Ishikawa (cell line): ENCODE measurements around the gene DMKN.
A peak's percentile ranks its signal among the peaks of the same experiment; 100 is the strongest.

Experiments used
- CEBPB ChIP-seq: IDR thresholded peaks from 2 replicates; pipeline ENCODE4 v1.6.1; 2012
- CREB1 ChIP-seq: IDR thresholded peaks from 2 replicates; pipeline ENCODE4 v1.6.1; 2012; ENCODE audit warnings: low read depth
- EGR1 ChIP-seq: IDR thresholded peaks from 2 replicates; pipeline ENCODE4 v1.6.1; 2012
- EP300 ChIP-seq: IDR thresholded peaks from 2 replicates; pipeline ENCODE4 v1.6.1; 2012; ENCODE audit warnings: borderline replicate concordance
- FOXM1 ChIP-seq: IDR thresholded peaks from 2 replicates; pipeline ENCODE4 v1.6.1; 2012; ENCODE audit warnings: low read depth, borderline replicate concordance
- NFIC ChIP-seq: IDR thresholded peaks from 2 replicates; pipeline ENCODE4 v1.6.1; 2012
- RAD21 ChIP-seq: IDR thresholded peaks from 2 replicates; pipeline ENCODE4 v1.6.1; 2012; ENCODE audit warnings: low read depth
- TAF1 ChIP-seq: IDR thresholded peaks from 2 replicates; pipeline ENCODE4 v1.6.1; 2012; ENCODE audit warnings: low read depth, mild to moderate bottlenecking
- TCF12 ChIP-seq: IDR thresholded peaks from 2 replicates; pipeline ENCODE4 v1.6.1; 2012; ENCODE audit warnings: low read depth
- TEAD4 ChIP-seq: IDR thresholded peaks from 2 replicates; pipeline ENCODE4 v1.6.1; 2012
- YY1 ChIP-seq: IDR thresholded peaks from 2 replicates; pipeline ENCODE4 v1.6.1; 2012; ENCODE audit warnings: low read depth
- ZBTB7A ChIP-seq: IDR thresholded peaks from 2 replicates; pipeline ENCODE4 v1.6.1; 2012; ENCODE audit warnings: low read depth
- TF ChIP-seq, protein P1 (sequence below): IDR thresholded peaks from 2 replicates; pipeline ENCODE4 v1.6.1; 2012
- TF ChIP-seq, protein P2 (sequence below): IDR thresholded peaks from 2 replicates; pipeline ENCODE4 v1.6.1; 2012
- TF ChIP-seq, protein P3 (sequence below): IDR thresholded peaks from 2 replicates; pipeline ENCODE4 v1.6.1; 2012; ENCODE audit warnings: low read depth, mild to moderate bottlenecking

The DMKN gene

DNA sequence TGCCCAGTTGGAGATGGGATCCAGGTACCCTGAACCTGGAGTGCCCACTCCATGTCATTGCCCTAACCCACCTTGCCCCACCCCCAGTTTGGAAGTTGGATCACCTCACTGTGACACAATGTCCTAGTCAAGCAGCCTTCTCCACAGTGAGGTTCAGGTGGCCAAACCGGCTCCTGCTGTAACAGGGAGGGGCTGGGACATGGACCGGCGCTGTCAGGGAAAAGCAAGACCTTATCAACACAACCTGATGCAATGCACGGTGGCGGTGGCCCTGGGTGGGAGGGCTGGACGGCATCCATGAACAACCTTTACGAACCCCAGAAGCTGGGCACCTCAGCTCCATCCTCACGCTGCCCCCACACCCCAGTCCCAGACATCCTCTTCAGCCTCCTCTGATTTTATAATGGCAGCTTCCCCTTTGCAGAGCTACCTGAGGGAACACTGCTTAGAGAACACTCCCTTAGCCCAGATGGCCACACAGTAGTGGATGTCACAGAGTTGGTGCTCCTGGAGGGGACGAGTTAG, 21.6 kb downstream of the DMKN start:
- TF ChIP-seq YY1, result no peak
- TF ChIP-seq, protein P1, sequence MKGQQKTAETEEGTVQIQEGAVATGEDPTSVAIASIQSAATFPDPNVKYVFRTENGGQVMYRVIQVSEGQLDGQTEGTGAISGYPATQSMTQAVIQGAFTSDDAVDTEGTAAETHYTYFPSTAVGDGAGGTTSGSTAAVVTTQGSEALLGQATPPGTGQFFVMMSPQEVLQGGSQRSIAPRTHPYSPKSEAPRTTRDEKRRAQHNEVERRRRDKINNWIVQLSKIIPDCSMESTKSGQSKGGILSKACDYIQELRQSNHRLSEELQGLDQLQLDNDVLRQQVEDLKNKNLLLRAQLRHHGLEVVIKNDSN, result no peak
- no peak for TF ChIP-seq NFIC
- no peak for TF ChIP-seq TCF12
- TF ChIP-seq, protein P2, sequence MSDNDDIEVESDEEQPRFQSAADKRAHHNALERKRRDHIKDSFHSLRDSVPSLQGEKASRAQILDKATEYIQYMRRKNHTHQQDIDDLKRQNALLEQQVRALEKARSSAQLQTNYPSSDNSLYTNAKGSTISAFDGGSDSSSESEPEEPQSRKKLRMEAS, result no peak
- TF ChIP-seq, protein P3, sequence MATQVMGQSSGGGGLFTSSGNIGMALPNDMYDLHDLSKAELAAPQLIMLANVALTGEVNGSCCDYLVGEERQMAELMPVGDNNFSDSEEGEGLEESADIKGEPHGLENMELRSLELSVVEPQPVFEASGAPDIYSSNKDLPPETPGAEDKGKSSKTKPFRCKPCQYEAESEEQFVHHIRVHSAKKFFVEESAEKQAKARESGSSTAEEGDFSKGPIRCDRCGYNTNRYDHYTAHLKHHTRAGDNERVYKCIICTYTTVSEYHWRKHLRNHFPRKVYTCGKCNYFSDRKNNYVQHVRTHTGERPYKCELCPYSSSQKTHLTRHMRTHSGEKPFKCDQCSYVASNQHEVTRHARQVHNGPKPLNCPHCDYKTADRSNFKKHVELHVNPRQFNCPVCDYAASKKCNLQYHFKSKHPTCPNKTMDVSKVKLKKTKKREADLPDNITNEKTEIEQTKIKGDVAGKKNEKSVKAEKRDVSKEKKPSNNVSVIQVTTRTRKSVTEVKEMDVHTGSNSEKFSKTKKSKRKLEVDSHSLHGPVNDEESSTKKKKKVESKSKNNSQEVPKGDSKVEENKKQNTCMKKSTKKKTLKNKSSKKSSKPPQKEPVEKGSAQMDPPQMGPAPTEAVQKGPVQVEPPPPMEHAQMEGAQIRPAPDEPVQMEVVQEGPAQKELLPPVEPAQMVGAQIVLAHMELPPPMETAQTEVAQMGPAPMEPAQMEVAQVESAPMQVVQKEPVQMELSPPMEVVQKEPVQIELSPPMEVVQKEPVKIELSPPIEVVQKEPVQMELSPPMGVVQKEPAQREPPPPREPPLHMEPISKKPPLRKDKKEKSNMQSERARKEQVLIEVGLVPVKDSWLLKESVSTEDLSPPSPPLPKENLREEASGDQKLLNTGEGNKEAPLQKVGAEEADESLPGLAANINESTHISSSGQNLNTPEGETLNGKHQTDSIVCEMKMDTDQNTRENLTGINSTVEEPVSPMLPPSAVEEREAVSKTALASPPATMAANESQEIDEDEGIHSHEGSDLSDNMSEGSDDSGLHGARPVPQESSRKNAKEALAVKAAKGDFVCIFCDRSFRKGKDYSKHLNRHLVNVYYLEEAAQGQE, result no peak
- no peak for TF ChIP-seq EGR1
- no peak for TF ChIP-seq TEAD4
- TF ChIP-seq EP300, result no peak
- TF ChIP-seq CREB1, result no peak
- TF ChIP-seq FOXM1, result no peak
- no peak for TF ChIP-seq RAD21
- TF ChIP-seq TAF1, result no peak
- TF ChIP-seq ZBTB7A, result no peak
- no peak for TF ChIP-seq CEBPB

DNA sequence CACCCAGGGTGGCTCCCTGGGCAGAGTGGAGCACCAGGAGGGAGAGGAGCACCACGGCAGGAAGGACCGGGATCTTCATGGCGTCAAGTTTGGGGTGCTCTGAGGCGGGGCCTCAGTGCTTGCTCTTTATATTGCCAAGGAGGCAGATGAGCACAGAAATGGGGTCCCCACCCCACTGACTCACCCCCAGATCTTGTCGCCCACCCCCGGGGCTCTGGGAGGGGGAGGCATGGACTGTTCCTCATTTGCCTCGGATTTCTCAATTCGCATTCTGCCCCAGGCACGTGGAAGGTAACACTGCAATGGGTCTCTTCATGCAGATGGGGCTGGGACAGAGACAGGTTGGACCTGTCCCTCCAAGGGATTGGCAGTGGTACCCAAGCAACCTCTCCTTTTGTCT, 23.1 kb downstream of the DMKN start, which contains the start of gene KRTDAP:
Gene KRTDAP (minus strand): TSS at position 101 of the 400 bp plus-strand sequence. CDS start 22 bp downstream, at position 79.
- no peak for TF ChIP-seq YY1
- TF ChIP-seq TCF12, result no peak
- TF ChIP-seq NFIC, result no peak
- TF ChIP-seq CEBPB, result no peak
- TF ChIP-seq, protein P1, result no peak
- no peak for TF ChIP-seq FOXM1
- TF ChIP-seq TEAD4, result no peak
- TF ChIP-seq ZBTB7A, result no peak
- no peak for TF ChIP-seq CREB1
- no peak for TF ChIP-seq EGR1

DNA sequence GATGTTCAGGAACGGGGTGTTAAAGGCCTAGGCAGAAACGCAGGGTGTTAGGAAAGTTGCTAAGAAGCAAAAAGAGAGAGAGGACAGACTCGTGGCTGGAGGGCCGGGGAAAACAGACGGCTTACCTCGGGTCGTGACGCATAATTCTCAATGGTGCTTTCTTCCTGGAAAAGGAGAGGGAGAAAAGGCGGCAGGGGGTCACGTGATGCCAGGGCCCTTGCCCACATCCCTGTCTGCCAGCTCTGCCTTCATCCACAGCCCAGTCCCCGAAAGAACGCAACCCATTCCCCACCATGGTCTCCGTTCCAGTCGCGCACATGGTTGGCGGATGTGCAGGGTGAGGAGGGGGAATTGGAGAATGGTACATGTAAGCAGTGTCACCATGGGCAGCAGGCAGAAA, 24.8 kb downstream of the DMKN start:
- TF ChIP-seq, protein P3, result no peak
- TF ChIP-seq EP300, result no peak
- TF ChIP-seq, protein P1, result peak; percentile 36; the same call in 1 of the 2 replicates
- TF ChIP-seq TCF12, result no peak
- TF ChIP-seq, protein P2, result no peak
- no peak for TF ChIP-seq TAF1

DNA sequence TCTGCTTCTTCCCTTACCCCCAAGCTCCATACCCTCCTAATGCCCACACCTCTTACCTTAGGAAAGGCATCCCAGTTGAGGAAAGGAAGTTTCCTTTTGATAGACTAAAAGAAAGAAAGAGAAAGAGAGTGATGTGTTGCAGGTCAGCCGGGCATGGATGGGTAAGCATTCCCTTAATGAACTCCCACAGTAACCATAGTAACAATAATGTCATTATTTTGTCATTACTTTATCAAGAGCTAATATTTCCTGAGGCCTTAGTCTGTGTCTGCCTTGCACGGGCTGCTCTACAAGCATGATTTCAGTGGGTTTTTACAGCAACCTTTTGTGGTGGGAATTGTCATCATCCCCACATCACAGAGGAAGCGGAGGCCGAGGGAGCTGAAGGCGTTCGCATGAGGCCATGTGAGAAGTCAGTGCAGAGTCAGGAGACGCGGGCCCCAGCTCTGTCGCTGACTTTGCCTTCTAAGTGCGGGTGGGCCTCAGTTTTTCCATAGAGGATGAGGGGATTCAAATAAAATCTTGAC, 25.7 kb downstream of the DMKN start:
- TF ChIP-seq, protein P1, result no peak
- TF ChIP-seq RAD21 (no peak), CREB1 (no peak), NFIC (no peak), TEAD4 (no peak), YY1 (no peak), EGR1 (no peak), TAF1 (no peak), ZBTB7A (no peak), EP300 (no peak)
- TF ChIP-seq, protein P3, result no peak
